ENCODE results near the gene PPP6R3.
"Not testable (repeated sequence)": the region's sequence is repeated elsewhere in the genome, so short reads cannot be mapped to it uniquely, and the experiment has no call there.

Gene PPP6R3

DNA sequence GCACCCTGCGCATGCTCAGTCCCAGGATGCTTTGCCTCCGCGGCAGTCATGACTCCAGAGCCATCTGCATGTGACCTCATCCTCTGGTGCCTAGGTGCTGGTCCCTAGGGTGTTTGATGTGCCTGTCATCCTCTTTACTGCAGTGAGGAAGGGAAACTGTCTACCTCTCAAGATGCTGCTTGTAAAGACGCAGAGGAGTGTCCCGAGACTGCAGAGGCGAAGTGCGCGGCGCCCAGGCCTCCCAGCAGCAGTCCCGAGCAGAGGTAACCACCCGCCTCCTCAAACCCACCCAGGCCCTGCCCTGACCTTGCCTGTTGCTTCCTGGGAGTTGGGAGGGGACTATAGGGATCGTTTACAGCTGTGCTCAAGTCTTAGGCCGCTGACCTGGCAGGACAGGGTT lies 149.2 kb downstream of the PPP6R3 start:
- Histone ChIP-seq H3K4me3 (ENCODE audit: low read depth, low read length) (no peak overlapping the region), H3K9ac (ENCODE audit: low read depth, low read length) (no peak overlapping the region), H3K36me3 (ENCODE audit: control insufficient read depth, insufficient read depth, low read length) (peaks cover 100% of the 10 kb centered on the region), H3K9me3 (ENCODE audit: control insufficient read depth, insufficient read depth, low read length) (no peaks in the 10 kb centered on the region), H3K27ac (ENCODE audit: low read depth, low read length) (no peak overlapping the region), H3K4me1 (ENCODE audit: control insufficient read depth, insufficient read depth, low read length) (no peaks in the 10 kb centered on the region), H3K27me3 (ENCODE audit: control insufficient read depth, insufficient read depth, low read length) (no peaks in the 10 kb centered on the region)

DNA sequence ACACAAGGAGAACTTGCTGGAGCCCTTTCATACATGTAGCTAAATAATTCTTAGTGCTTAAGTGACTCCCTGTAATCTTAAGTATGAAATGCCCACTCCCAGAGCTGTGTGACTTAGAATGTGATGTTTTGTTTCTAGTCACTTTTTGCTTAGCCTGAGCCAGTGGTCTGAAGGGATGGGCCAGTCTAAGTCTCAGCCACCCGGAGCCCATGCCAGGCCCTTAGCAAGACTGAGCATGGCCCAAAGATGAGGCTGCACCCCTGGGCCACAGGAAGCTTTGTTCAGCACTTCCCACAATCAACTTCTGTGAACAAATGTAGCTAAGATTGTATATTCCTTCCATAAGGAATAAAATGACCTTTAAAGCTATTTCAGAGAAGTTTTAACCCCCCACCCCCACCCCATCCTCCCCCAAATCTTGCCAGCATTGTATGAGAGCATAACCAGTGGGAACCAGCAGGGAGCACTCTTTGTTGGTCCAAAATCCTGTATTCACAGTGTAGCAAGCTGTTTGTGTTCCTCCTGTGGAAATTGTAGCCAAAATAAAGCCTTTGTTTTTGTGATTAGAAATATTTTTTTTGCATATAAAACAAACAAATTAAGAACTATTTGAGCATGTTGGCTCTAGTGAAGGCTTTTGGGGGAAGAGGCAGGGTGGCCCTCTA lies 150.0 kb downstream of the PPP6R3 start:
- Histone ChIP-seq H3K4me3 (ENCODE audit: low read depth, low read length) (no peak overlapping the region), H3K4me1 (ENCODE audit: control insufficient read depth, insufficient read depth, low read length) (no peaks in the 10 kb centered on the region), H3K27ac (ENCODE audit: low read depth, low read length) (no peak overlapping the region), H3K9ac (ENCODE audit: low read depth, low read length) (no peak overlapping the region), H3K27me3 (ENCODE audit: control insufficient read depth, insufficient read depth, low read length) (no peaks in the 10 kb centered on the region), H3K36me3 (ENCODE audit: control insufficient read depth, insufficient read depth, low read length) (peaks cover 99% of the 10 kb centered on the region), H3K9me3 (ENCODE audit: control insufficient read depth, insufficient read depth, low read length) (no peaks in the 10 kb centered on the region; the same call in 1 of the 2 replicates)

DNA sequence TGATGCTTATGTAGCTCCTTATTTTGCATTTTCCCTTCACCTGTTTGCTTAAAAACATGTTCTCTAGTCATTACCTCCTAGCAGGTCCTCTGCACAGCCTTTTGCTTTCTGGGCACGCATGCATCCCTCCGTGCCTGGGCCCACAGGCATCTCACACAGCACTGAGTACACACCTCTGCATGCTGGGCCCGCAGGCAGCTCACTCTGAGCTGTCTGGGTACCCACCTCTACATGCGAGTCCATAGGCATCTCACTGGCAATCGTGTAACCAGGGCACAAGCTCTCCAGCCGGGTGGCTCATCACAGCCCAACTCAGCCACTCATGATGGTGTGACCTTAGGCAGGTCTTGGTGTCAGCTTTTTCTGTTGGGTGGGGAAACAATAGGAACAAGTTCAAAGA lies 155.1 kb downstream of the PPP6R3 start:
- Histone ChIP-seq H3K27me3 (ENCODE audit: control insufficient read depth, insufficient read depth, low read length) (no peaks in the 10 kb centered on the region), H3K36me3 (ENCODE audit: control insufficient read depth, insufficient read depth, low read length) (peaks cover 53% of the 10 kb centered on the region), H3K4me3 (ENCODE audit: low read depth, low read length) (no peak overlapping the region)

DNA sequence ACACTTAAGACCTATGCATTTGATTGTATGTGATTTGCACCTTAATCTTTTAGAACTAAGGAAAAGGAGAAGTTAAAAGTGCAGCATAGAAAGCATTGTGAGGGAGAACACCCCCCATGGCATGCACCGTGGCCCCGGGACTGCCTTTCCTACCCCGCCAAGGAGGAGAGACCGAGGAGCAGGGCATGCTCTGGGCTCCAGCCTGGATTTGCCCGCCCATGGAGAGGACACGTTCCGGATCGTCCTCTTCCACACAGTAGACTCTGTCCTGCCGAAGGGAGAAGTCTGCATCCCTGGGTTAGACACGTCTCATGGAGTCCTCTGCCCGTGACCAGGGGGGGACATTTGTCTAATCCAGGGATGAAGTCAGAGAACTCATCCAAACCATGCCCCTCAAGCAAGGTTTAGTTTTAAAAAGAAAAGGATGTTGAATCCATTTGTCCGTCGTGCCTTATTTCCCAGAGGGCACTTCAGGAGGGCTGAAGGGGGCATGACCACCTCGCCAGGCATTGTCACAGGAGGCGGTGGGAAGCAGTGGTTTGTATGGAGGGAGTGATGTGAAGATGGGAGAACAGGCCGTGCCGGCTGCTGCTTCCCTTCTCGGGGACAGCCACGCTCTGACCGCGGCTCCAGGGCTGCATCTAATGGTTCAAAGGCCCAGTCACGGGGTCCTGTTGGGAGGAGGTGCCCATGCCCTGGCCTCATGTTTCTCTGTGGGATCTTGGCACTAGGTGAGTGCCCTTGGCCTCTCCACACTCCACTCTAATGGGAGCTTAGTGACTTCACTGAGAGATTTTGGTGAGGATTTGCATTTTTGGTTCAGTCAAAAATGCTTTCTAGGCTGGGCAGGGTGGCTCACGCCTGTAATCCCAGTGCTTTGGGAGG lies 157.6 kb downstream of the PPP6R3 start:
- H3K27me3 ChIP-seq (ENCODE audit: control insufficient read depth, insufficient read depth, low read length), result no peaks in the 10 kb centered on the region
- H3K4me3 ChIP-seq (ENCODE audit: low read depth, low read length), result no peak overlapping the region
- no peak overlapping the region for H3K27ac ChIP-seq (ENCODE audit: low read depth, low read length)
- no peak overlapping the region for H3K9ac ChIP-seq (ENCODE audit: low read depth, low read length)
- H3K9me3 ChIP-seq (ENCODE audit: control insufficient read depth, insufficient read depth, low read length), result no peaks in the 10 kb centered on the region; the same call in 1 of the 2 replicates
- peaks cover 27% of the 10 kb centered on the region for H3K36me3 ChIP-seq (ENCODE audit: control insufficient read depth, insufficient read depth, low read length)
- no peaks in the 10 kb centered on the region for H3K4me1 ChIP-seq (ENCODE audit: control insufficient read depth, insufficient read depth, low read length)

More for the DNA sequence above, 155.1 kb downstream of the PPP6R3 start:
- Histone ChIP-seq H3K27ac (ENCODE audit: low read depth, low read length) (no peak overlapping the region), H3K4me1 (ENCODE audit: control insufficient read depth, insufficient read depth, low read length) (no peaks in the 10 kb centered on the region), H3K9me3 (ENCODE audit: control insufficient read depth, insufficient read depth, low read length) (no peaks in the 10 kb centered on the region; the same call in 1 of the 2 replicates), H3K9ac (ENCODE audit: low read depth, low read length) (no peak overlapping the region)

DNA sequence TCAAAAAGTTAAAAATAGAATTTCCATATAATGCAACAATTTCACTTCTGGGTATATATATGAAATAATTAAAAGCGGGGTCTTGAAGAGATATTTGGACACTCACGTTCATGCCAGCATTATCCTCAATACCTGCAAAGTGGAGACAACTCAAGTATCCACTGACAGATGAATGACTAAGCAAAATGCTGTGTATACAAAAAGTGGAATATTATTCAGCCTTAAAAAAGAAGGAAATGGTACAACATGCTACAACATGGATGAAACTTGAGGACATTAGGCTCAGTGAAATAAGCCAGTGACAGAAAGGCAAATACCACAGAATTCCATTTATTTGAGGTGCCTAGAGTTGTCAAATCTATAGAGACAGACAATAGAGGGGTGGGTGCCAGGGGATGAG lies 161.3 kb downstream of the PPP6R3 start:
- H3K36me3 ChIP-seq (ENCODE audit: control insufficient read depth, insufficient read depth, low read length), result no peaks in the 10 kb centered on the region
- H3K9me3 ChIP-seq (ENCODE audit: control insufficient read depth, insufficient read depth, low read length), result peaks cover 3% of the 10 kb centered on the region; the same call in 1 of the 2 replicates
- no peak overlapping the region for H3K27ac ChIP-seq (ENCODE audit: low read depth, low read length)
- no peak overlapping the region for H3K9ac ChIP-seq (ENCODE audit: low read depth, low read length)
- no peaks in the 10 kb centered on the region for H3K27me3 ChIP-seq (ENCODE audit: control insufficient read depth, insufficient read depth, low read length)
- H3K4me1 ChIP-seq (ENCODE audit: control insufficient read depth, insufficient read depth, low read length), result no peaks in the 10 kb centered on the region
- H3K4me3 ChIP-seq (ENCODE audit: low read depth, low read length), result no peak overlapping the region

DNA sequence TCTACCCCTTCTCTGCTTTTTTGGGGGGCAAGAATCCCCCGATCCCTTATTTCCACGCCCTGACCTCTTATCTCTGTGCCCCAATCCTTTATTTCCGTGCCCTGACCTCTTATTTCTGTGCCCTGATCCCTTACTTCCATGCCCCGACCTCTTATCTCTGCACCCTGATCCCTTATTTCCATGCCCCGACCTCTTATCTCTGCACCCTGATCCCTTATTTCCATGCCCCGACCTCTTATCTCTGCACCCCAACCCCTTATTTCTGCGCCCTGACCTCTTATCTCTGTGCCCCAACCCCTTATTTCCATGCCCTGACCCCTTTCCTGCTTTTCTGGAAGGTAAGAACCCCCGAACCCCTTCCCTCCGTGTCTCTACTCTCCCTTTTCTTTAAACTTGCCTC lies 163.2 kb downstream of the PPP6R3 start:
- H3K27me3 ChIP-seq (ENCODE audit: control insufficient read depth, insufficient read depth, low read length); H3K4me3 ChIP-seq (ENCODE audit: low read depth, low read length); H3K9ac ChIP-seq (ENCODE audit: low read depth, low read length); H3K27ac ChIP-seq (ENCODE audit: low read depth, low read length); H3K36me3 ChIP-seq (ENCODE audit: control insufficient read depth, insufficient read depth, low read length); H3K9me3 ChIP-seq (ENCODE audit: control insufficient read depth, insufficient read depth, low read length); H3K4me1 ChIP-seq (ENCODE audit: control insufficient read depth, insufficient read depth, low read length): not testable (repeated sequence)

DNA sequence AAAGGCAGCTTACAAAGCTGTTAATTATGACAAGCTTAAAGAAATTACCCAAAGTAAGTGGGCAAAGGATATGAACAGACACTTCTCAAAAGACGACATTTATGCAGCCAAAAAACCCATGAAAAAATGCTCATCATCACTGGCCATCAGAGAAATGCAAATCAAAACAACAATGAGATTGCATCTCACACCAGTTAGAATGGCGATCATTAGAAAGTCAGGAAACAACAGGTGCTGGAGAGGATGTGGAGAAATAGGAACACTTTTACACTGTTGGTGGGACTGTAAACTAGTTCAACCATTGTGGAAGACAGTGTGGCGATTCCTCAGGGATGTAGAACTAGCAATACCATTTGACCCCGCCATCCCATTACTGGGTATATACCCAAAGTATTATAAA lies 164.5 kb downstream of the PPP6R3 start:
- H3K9me3 ChIP-seq (ENCODE audit: control insufficient read depth, insufficient read depth, low read length); H3K27me3 ChIP-seq (ENCODE audit: control insufficient read depth, insufficient read depth, low read length); H3K9ac ChIP-seq (ENCODE audit: low read depth, low read length); H3K4me3 ChIP-seq (ENCODE audit: low read depth, low read length); H3K4me1 ChIP-seq (ENCODE audit: control insufficient read depth, insufficient read depth, low read length); H3K27ac ChIP-seq (ENCODE audit: low read depth, low read length); H3K36me3 ChIP-seq (ENCODE audit: control insufficient read depth, insufficient read depth, low read length): not testable (repeated sequence)

DNA sequence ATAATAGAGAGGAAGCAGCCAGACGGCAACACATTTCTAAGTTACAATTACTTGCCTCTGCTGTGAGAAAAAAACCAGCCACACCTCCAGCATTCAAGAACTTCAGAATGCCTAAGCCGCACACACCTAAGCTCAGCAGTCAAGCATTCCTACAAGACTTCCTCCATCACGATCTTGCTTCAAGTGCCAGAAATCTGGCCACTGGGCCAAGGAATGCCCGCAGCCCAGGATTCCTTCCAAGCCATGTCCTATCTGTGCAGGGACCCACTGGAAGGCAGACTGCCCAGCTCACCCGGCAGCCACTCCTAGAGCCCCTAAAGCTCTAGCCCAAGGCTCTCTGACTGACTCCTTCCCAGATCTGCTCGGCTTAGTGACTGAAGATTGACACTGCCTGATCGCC lies 165.7 kb downstream of the PPP6R3 start:
- H3K4me1 ChIP-seq (ENCODE audit: control insufficient read depth, insufficient read depth, low read length); H3K27ac ChIP-seq (ENCODE audit: low read depth, low read length); H3K9me3 ChIP-seq (ENCODE audit: control insufficient read depth, insufficient read depth, low read length); H3K9ac ChIP-seq (ENCODE audit: low read depth, low read length); H3K27me3 ChIP-seq (ENCODE audit: control insufficient read depth, insufficient read depth, low read length); H3K36me3 ChIP-seq (ENCODE audit: control insufficient read depth, insufficient read depth, low read length); H3K4me3 ChIP-seq (ENCODE audit: low read depth, low read length): not testable (repeated sequence)

DNA sequence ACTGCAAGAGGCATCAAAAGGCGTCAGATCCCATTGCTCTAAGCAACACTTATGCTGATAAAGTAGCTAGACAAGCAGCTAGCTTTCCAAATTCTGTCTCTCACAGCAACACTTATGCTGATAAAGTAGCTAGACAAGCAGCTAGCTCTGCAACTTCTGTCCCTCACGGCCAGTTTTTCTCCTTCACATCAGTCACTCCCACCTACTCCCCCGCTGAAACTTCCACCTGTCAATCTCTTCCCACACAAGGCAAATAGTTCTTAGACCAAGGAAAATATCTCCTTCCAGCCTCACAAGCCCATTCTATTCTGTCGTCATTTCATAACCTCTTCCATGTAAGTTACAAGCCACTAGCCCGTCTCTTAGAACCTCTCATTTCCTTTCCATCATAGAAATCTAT lies 168.3 kb downstream of the PPP6R3 start:
- H3K36me3 ChIP-seq (ENCODE audit: control insufficient read depth, insufficient read depth, low read length); H3K9me3 ChIP-seq (ENCODE audit: control insufficient read depth, insufficient read depth, low read length); H3K4me3 ChIP-seq (ENCODE audit: low read depth, low read length); H3K27me3 ChIP-seq (ENCODE audit: control insufficient read depth, insufficient read depth, low read length); H3K27ac ChIP-seq (ENCODE audit: low read depth, low read length); H3K4me1 ChIP-seq (ENCODE audit: control insufficient read depth, insufficient read depth, low read length); H3K9ac ChIP-seq (ENCODE audit: low read depth, low read length): not testable (repeated sequence)

DNA sequence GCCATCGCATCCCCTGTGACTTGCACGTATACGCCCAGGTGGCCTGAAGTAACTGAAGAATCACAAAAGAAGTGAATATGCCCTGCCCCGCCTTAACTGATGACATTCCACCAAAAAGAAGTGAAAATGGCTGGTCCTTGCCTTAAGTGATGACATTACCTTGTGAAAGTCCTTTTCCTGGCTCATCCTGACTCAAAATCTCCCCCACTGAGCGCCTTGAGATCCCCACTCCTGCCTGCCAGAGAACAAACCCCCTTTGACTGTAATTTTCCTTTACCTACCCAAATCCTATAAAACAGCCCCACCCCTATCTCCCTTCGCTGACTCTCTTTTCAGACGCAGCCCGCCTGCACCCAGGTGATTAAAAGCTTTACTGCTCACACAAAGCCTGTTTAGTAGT lies 171.8 kb downstream of the PPP6R3 start:
- peak overlapping the region; percentile 42 for H3K27ac ChIP-seq (ENCODE audit: low read depth, low read length)
- not testable (repeated sequence) for H3K4me1 ChIP-seq (ENCODE audit: control insufficient read depth, insufficient read depth, low read length); H3K4me3 ChIP-seq (ENCODE audit: low read depth, low read length); H3K27me3 ChIP-seq (ENCODE audit: control insufficient read depth, insufficient read depth, low read length); H3K9me3 ChIP-seq (ENCODE audit: control insufficient read depth, insufficient read depth, low read length); H3K36me3 ChIP-seq (ENCODE audit: control insufficient read depth, insufficient read depth, low read length)
- H3K9ac ChIP-seq (ENCODE audit: low read depth, low read length), result peak overlapping the region; percentile 36; the same call in 1 of the 2 replicates

DNA sequence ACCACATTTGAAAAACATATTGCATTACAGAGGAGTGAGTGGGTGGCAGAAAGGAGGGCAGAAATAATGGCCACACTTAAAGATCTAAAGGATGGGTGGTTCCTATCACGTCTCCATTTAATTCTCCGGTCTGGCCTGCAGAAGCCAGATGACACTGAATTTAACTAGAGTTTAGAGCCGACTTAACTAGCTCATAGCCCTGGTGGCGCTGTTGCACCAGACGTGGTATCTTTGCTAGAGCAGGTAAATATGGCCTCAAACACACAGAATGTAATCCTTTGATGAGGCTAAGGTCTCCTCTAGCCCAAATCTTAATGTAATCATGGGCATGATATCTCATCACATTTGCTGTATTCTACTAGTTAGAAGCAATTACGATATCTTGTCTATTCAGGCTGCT lies 172.2 kb downstream of the PPP6R3 start:
- Histone ChIP-seq H3K9ac (ENCODE audit: low read depth, low read length) (peak overlapping the region; percentile 36; the same call in 1 of the 2 replicates), H3K4me1 (ENCODE audit: control insufficient read depth, insufficient read depth, low read length) (peaks cover 7% of the 10 kb centered on the region), H3K4me3 (ENCODE audit: low read depth, low read length) (no peak overlapping the region), H3K36me3 (ENCODE audit: control insufficient read depth, insufficient read depth, low read length) (no peaks in the 10 kb centered on the region), H3K27me3 (ENCODE audit: control insufficient read depth, insufficient read depth, low read length) (no peaks in the 10 kb centered on the region), H3K9me3 (ENCODE audit: control insufficient read depth, insufficient read depth, low read length) (no peaks in the 10 kb centered on the region), H3K27ac (ENCODE audit: low read depth, low read length) (peak overlapping the region; percentile 76)

Data from HUES48 (cell line).